ENCODE results near the gene CEP44.
A peak's percentile ranks its signal among the peaks of the same experiment; 100 is the strongest.
"Not testable (repeated sequence)": the region's sequence is repeated elsewhere in the genome, so short reads cannot be mapped to it uniquely, and the experiment has no call there.

CEP44 gene, protein sequence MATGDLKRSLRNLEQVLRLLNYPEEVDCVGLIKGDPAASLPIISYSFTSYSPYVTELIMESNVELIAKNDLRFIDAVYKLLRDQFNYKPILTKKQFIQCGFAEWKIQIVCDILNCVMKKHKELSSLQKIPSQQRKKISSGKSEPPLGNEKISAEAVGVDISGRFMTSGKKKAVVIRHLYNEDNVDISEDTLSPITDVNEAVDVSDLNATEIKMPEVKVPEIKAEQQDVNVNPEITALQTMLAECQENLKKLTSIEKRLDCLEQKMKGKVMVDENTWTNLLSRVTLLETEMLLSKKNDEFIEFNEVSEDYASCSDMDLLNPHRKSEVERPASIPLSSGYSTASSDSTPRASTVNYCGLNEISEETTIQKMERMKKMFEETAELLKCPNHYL

DNA sequence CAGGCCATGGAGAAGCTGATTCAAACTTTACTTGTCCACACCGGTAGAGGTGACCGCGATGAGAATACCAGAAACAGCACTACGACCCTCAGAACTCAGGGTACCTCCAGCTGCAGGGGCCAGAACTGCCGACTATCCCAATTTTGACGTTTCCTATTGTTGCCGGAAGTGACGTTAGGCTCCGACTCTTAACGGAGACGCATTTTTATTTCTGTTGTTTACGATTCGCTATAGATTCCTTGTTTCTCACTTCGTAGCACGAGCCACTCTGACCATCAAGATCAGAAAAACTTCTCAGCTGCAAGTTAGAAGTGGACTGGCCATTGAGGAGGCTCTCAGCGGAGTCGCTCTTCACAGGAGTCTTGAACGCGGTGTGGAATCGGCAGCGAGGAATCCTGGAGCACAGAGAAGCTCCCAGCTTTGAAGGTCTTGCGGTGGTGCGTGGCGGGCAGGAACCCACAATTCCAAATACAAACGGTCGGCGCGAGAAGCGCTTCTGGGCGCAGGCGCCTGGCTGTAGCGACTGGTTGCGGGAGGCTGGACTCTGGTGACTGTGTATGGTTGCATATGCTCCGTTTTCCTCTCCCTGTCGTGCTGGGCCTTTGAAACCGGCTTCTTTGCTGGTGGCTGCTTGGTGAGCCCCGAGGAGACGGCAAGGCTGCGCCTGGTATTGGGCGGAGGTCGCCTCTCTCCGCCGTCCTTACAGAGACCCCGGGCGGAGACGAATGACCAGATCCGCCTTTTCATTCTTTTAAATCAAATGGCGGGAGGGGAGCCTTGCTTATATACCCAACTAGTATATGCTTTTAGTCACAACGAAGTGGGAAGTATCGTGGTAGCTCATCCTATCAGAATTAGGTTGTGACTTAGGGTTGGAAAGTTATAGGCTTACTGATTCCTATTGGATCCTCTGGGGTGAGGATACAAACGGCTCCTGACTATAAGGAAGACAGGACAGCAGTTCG is at the start of gene CEP44, which contains the start of gene FBXO8:
CEP44 (plus strand) TSS at position 405 of the 965 bp plus-strand sequence. CDS start 15,211 bp downstream, outside the sequence.
FBXO8 (minus strand) TSS at position 161 of the 965 bp plus-strand sequence. CDS start 20,575 bp downstream, outside the sequence.
- peak; percentile 54 to 56 for DNase-seq (ENCODE audit: low read depth in 2 of 2)

DNA sequence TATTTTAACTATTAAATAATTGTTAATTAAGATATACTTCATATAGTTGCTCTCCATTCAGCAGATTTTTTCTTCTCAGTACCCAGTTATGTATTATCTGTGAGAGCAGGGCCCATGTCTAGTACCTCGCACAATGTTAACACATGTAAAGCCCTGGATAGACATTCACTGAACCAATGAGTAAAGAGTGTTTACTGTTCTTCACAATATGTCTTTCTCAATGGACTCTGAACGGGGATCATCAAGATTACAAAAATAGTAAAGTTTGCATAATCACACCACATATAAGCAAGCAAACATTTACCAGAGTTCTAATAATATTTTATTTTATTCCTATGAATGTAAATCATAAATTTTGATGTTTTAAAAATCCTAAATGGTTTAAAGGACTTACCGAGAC is 47.4 kb upstream of the CEP44 start:
- DNase-seq (ENCODE audit: low read depth in 2 of 2): no peak

DNA sequence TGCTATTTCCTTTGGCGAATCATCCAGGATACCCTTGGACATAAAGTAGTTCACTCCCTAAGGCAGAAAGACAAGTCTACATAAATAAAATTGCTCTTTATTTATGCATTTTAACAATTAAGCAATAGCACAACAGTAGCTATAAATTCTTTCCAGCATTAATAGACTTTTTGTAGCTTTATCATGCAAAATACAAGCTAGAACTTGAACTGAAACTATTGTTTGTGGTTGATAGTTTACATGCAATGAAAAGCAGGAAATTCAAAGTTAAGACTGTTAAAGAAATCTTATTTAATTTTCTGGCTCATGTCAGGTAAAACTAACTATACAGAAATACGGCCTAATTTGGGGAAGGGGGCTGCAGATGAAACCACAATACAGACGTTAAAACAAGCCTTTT is 42.5 kb upstream of the CEP44 start:
- no peak for DNase-seq (ENCODE audit: low read depth in 2 of 2)

DNA sequence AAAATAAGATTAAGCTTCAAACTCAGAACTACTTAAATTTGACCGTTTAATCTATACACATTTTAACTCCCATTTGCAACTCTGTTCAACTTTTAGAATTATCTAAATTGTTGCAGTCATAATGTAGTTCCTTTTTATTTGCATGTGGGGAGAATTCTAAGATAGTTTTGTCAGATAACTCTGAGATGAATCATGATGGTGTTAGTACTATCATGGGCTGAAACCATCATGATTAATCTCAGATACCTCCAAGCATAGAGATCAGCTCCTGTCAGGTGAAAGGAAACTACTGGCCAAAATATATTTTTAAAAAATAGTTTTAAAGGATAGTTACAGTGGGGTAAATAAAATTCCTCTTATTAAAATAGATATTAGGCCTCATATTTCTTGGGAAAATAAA is 39.3 kb upstream of the CEP44 start:
- DNase-seq (ENCODE audit: low read depth in 2 of 2): no peak

DNA sequence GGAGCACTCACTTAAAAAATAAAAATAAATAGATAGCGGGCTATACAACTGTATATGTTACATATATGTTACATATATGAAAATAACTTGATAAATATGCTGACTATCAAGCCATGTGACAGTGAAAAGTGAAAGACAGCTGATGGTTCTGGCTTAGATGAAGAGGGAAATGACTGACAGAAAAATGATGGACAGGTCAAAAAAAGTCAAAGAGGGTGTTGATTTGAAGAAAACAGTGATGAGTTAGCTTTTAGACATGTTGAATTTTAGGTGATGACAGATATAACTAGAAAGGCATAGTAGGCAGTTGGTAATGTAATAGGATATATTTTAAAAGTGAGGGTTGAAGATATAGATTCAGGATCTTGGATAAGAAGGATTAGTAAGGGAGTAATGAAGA is 38.0 kb upstream of the CEP44 start:
- no peak for DNase-seq (ENCODE audit: low read depth in 2 of 2)

DNA sequence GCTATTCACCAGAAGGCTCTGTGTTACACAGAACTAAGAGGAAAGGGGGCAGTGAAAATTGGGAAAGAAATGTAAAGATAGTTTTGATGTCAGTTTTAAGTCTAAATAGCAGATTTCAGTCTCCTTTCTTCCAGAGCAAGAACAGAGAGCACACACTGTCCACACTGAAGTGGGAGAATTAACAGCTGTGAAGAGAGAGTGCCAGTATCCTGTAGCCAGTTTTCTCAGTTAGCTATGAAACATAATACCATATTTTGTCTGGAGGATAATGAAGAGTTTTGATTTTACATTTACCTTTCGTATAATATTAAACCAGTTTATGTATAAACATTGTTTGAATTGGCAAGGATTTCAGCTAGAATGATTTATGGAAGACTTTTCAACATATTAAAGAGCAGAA is 35.3 kb upstream of the CEP44 start:
- no peak for DNase-seq (ENCODE audit: low read depth in 2 of 2)

DNA sequence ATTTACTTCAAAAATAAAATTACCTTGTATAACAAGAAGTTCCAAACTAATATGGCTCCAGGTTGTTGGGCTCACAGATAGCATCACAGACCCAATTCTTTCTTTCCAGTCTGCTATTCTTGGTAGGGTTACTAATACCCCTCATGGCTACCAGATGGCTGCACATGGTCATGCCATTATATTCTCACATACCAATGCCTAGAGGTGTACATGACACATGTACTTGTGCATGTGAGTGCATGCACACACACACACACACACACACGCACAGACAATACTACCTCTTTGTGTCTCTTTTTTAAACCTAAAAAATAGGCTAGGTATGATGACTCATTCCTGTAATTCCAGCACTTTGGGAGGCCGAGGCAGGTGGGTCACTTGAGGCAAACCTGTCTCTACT is 31.3 kb upstream of the CEP44 start:
- DNase-seq (ENCODE audit: low read depth in 2 of 2): no peak

DNA sequence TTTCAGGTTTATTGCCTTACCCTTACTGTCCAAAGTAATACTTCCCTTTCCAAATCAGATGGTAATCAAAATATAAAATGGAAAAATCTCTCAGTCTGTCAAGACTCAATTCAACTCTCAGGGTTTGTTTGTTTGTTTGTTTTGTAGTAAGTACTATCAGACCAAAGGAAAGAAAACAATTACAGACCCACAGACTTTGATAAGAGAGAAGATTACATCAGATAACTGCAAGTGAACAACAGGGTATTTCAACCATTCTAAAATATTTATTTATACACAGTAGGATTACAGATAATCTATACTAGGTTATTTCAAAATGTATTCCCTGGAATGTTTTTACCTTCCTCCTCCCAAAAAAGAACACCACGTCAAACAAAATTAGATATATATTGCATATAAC is 29.1 kb upstream of the CEP44 start:
- no peak for DNase-seq (ENCODE audit: low read depth in 2 of 2)

DNA sequence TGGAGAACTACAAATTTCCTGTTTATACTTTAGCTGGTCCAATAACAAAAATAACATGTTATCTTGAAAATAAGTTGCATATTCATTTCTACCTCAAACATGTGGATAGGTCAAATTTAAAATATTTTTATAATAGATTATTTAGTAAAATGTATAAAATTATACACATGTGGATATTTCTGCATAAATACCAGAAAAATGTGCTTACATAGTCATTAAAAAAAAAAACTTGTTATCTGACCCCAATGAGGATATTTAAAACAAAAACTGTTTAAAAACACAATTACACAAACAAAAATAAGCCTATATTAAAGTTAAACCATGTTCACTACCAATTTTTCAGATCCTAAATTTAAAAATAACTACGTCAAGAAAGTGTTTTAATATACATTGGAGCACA is 28.3 kb upstream of the CEP44 start:
- no peak for DNase-seq (ENCODE audit: low read depth in 2 of 2)

DNA sequence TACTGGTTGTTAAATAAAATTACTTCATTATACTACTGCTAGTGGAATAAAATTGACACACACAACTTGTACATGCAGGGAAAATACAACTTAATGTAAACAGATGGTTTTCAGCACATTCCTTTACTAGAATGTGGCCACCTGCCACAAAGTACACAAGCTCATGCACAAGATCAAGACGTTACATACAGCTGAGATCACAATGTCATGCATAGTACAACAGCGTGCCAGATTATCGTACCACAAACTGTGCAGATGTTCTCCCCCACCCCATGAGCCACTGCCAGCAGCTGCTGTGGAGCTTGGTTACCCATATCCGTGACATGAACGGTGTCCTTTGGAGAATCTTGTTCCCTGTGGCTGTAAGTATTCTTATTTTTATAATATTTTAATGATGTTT is 27.9 kb upstream of the CEP44 start:
- peak; percentile 57 to 63 for DNase-seq (ENCODE audit: low read depth in 2 of 2)

DNA sequence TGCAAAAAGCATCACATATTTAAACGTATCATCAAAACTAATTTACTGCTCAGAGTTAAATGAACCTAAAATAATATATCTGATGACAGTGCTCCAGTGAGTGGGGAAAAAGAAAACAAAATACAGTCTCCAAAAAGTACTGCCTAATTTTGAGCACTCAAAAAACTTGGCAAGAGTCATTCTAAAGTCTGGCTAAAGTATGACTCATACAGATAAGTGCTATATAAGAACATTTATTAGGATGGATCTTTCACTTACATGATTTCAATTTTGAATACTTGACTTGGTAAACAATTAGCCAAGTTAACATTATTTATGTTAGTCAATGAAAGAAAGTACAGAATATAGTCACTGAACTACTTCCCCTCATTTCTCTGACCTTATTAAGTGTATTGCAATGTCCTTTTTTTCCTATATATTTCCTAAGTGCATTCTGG is 27.4 kb upstream of the CEP44 start:
- peak; percentile 21 to 22 for DNase-seq (ENCODE audit: low read depth in 2 of 2)

DNA sequence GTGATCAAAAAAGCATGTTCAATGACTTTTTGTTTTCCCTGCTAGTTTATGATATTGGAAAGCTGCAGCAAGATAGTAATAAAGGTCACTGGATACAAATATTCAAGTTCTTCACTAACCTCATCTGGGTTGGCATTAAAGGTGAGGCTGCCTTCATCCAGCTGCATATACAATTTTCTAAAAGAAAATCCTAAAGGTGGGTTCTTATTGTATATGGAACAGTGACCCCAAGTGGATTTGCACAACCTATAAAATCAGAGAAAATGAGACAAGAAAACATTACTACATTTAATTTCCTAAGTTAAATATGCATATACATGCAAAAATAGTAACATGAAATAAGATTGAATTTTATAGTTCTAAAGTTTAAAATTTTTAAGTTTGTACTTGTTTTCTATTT is 24.1 kb upstream of the CEP44 start:
- DNase-seq (ENCODE audit: low read depth in 2 of 2): no peak

DNA sequence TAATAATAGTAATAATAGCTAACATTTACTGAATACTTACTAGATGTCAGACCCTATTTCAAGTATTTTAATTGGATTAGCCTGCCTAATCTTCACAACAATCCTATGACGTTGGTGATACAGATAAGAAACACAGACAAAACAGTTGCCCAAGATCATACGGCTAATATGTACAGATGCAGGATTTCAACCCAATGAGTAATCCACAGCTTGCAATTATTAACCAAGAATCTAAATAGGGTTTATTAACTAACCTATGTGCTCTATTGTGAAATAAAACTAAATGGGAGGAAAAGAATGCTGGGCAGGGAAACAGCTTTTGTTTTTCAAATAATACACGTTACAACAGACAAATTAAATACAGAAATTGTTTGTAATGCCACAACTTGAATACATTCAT is 23.6 kb upstream of the CEP44 start:
- DNase-seq (ENCODE audit: low read depth in 2 of 2): peak; percentile 55

DNA sequence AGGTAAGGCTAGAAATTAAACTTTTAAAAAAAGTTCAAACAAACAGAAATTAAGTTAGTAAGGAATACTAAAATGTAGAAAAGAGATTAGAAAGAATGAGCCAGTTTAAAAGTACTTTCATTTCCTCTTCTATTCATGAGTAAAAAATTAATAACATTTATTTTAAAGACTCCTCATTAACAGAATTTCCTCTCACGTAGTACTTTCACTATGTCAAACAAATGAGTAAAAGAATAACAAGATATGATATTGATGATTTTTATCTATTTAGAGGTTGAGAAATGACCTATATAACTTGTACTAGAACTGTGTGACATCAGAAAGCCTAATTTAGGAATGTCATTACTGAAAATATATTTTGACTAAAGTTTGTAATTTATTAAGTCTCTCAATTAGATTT is 22.3 kb upstream of the CEP44 start:
- not testable (repeated sequence) for DNase-seq (ENCODE audit: low read depth in 2 of 2)

DNA sequence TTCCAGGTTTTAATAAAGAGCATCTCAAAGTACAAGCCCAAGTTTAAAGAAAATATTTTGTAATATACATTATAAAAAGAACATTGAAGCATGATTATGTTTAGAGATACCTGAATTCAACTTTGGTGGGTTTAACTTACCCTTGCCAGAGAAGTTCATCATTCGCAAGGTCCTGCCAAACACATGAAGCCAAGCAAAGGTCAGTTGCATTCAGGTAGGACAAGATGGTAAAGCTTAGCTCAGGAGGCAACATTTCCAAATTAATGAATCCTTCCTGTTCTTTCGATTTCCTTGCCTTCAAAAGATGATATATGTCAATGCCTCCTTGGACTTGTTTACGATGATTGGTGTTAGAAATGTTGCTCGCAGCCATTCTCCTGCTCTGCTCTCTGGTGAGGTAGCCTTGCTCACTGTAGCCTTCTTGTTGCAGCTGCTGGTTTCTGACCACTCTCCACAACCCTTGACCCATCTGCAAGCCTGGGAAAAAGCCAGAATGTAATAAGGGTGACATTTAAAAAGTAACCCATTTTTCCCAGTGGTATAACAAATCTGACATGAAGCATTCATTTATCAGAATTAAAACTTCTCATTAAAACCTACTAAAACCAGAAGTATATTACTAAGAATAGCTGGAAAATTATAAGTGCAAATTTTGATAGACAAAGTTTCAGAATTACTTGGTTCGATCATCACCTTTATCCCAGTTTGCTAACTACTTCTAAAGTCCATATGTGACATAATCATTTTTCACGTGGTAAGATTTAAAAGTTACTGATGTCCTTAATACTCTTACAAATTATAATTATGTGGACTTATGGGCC is 20.9 kb upstream of the CEP44 start:
- no peak for DNase-seq (ENCODE audit: low read depth in 2 of 2)

DNA sequence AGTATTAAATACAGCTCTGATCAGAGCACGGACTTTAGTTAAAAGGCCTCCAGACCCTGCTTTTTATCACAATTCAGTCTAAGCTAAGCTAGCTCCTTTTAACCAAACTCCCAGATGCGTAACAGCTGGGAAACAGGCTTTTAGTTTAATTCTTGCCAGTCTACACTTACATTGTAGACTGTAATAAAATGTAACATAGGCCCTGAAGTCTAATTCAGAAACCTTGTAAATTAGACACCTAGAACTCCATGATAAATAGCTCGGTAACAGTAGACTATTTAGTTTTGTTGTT is 20.3 kb upstream of the CEP44 start:
- no peak for DNase-seq (ENCODE audit: low read depth in 2 of 2)

DNA sequence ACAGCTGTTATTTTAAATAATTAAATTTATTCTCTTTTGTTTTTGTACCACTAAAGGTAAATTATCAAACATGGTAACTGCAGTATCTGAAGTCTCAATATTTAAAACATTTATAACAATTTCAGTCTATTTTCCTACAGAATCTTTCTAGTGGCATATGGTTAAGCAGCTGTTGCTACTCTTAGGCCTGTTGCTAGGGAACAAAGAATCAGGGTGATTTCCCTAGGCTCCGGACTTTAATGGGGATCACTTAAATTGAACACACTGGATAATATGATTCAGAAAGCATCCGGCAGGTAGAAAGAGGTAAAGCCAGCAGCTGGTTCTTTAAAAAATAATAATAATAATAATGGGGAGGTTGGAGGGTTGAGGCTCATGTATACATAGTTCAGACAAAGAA is 17.8 kb upstream of the CEP44 start:
- DNase-seq (ENCODE audit: low read depth in 2 of 2): no peak

DNA sequence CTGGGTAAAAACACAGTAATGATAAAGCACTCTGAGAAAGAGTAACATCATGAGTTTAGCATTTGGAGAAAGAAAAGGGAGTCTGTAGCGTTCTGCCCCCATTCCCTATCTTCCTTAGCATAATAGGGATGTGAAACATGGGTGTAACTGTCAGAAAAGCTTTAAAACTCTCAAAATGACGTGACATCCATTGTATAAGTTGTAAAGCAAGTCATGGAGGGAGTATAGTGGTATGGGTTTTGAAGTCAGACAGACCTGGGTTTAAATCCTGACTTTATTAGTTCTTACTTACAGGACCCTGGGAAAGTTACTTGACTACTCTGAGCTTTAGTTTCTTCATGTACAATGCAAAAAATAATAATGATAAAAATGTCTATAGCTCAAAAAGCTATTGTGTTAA is 17.3 kb upstream of the CEP44 start:
- no peak for DNase-seq (ENCODE audit: low read depth in 2 of 2)

DNA sequence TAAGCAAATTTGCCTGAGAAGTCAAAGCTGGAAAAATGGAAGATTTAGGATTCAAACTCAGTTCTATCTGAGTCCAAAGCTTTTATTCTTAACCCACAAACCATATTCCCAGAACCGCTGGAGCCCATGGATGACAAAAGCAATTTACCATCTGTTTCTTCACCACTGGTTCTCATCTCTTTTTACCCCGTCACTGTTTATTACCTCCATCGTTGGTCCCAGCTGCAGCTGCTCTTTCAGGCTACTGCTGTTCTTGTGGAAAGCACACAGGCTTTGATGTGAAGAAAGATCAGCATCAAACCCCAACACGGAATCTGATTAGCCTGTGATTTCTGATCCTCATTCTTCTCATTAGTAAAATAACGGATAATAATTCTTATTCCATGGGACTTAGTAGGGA is 9.8 kb upstream of the CEP44 start:
- no peak for DNase-seq (ENCODE audit: low read depth in 2 of 2)

DNA sequence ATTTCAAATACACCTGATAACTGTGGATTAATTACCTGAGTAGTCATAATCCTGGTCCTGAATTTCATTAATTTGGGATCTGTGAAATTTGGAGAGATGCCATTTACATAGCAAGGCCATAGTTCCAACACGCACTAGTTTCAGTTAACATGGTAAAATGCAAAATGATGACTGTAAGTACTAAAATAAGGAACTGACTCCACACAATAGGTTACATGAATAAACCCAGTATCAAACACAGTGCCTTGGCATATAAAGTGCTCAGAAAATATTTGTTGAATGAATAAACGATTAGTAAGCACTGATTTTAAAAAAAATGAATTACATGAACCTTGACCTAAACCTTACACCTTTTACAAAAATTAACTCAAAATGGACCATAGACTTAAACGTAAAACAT is 9.3 kb upstream of the CEP44 start:
- no peak for DNase-seq (ENCODE audit: low read depth in 2 of 2)

DNA sequence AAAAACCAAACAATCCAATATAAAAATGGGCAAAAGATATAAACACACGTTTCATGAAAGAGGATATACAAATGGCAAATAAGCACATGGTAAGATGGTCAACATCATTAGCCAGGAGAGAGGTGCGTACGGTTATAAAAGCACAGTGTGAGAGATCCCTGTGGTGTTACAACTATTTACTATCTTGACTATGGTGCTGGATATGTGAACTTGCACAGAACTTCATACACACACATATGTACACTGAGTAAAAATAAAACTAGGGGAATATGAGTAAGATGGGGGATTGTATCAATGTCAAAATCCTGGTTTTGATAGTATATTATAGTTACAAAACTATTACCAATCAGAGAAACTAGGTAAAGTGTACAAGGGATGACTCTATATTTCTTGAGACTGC is 8.6 kb upstream of the CEP44 start:
- no peak for DNase-seq (ENCODE audit: low read depth in 2 of 2)

DNA sequence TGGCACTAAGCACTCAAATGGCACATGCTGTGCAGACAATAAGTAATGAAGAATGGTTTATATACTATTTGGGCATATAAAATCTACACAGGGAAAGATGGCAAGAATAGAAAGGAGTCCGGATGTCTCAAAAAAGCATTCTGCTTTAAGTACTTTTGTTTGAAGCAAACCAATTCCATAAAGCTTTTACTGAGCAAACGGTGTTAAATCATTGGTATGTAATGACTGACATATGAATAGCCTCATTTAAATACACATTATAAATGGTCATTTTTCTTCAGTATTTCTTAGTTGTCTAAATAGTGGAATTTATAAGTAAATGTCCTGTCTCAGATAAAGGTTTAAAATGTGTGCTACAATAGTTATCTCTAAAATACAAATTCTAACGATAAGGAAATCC is 6.3 kb upstream of the CEP44 start:
- no peak for DNase-seq (ENCODE audit: low read depth in 2 of 2)

All from fibroblast of skin of left biceps (primary cell).